Peyer's patch (tissue), 4 donors: Measurements from ENCODE around the gene SCN3A.

Experiments
- CTCF ChIP-seq, 6 experiments: fragments of 450-650 bp in 4 of 6; fragments of 200-600 bp in 2 of 6; sonication (generic) in 1 of 6; IDR thresholded peaks; one replicate each; pipeline ENCODE4 v1.5.1; 2017 to 2019; ENCODE audit warnings: antibody characterized with exemption in 6 of 6, mild to moderate bottlenecking in 3 of 6, moderate library complexity in 1 of 6
- POLR2A ChIP-seq, 2 donors: fragments of 450-650 bp; IDR thresholded peaks; one replicate each; pipeline ENCODE4 v1.5.1; 2017; ENCODE audit warnings: antibody characterized with exemption in 2 of 2, mild to moderate bottlenecking in 2 of 2, moderate library complexity in 2 of 2

- TF ChIP-seq CTCF (IDR thresholded peaks at IDR 0.05) (peak; percentile 29 to 64 (median 42)), POLR2A (IDR thresholded peaks at IDR 0.05) (no peak)
Measured at GRCh38 chr2:165203689-165204559, at the start of gene SCN3A.
